K562 (cell line): ENCODE data around the gene SPDL1. TPM values are rescaled to one million over a fixed set of nuclear protein-coding genes. Genes with fewer than 3 reads are reported as not detected.

Source experiments
- ATAC-seq: fragments of 200-7000 bp; cut with Tn5 transposase; 3 replicates; pipeline ENCODE4 v1.9.1; 2020; ENCODE audit warnings: moderate library complexity
- BruUV-seq: library from RNA; stranded (reverse); fragments of 400-500 nt; replicated peaks from 2 replicates; lab custom pipeline; 2021; lab: Mats Ljungman, UMichigan
- CTCF ChIA-PET: fragments of 300-600 bp; formaldehyde crosslinking; extraction: SDS; loops from one replicate; lab custom pipeline; 2021; ENCODE audit warnings: low intra/inter-chr PET ratio; lab: Yijun Ruan, JAX
- POLR2A ChIA-PET: fragments of 300-600, 350-650 bp; sonication (Branson Sonifier 250); formaldehyde crosslinking; extraction: SDS; loops from one replicate; lab custom pipeline; 2021; ENCODE audit warnings: antibody characterized with exemption, inconsistent platforms; lab: Yijun Ruan, JAX
- DNase-seq, 4 experiments: peaks; one replicate each; pipeline versions ENCODE4 v3.0.0 to v3.0.0-alpha.2; 2011 to 2018; ENCODE audit warnings: low spot score in 3 of 4, mixed read lengths in 3 of 4; ENCODE audit errors: extremely low read depth in 1 of 4
- FAIRE-seq: peaks from 2 replicates; lab custom pipeline; 2011; peaks lifted over from hg19 to GRCh38; lab: Jason Lieb, UNC
- H2AFZ ChIP-seq: 2 replicates; pipeline ENCODE4 v1.6.0; 2011; ENCODE audit warnings: low read depth, low read length, control low read depth, inconsistent platforms
- H3K27ac ChIP-seq: fragments of 200-600 bp; 3 replicates; pipeline ENCODE4 v1.8.0; 2011; ENCODE audit warnings: low read depth, mild to moderate bottlenecking, control low read depth, inconsistent platforms, low read length, moderate library complexity, mixed read lengths; ENCODE audit errors: extremely low read depth
- H3K27me3 ChIP-seq, 2 experiments: fragments of 300-600 bp in 1 of 2; 2 replicates in 1 of 2; 3 replicates in 1 of 2; pipeline versions ENCODE4 v1.6.0 to v1.8.0; 2011; ENCODE audit warnings: inconsistent platforms in 2 of 2, low read length in 2 of 2, mild to moderate bottlenecking in 1 of 2, mixed read lengths in 1 of 2, moderate library complexity in 1 of 2; ENCODE audit not compliant: control insufficient read depth in 2 of 2, insufficient read depth in 2 of 2
- H3K36me3 ChIP-seq: fragments of 300-600 bp; 3 replicates; pipeline ENCODE4 v1.8.0; 2011; ENCODE audit warnings: mild to moderate bottlenecking, low read length, inconsistent platforms; ENCODE audit not compliant: control insufficient read depth, insufficient read depth
- H3K4me1 ChIP-seq, 2 experiments: fragments of 200-600 bp in 1 of 2; replicated peaks in 1 of 2; 2 replicates in 1 of 2; 3 replicates in 1 of 2; pipeline versions ENCODE4 v1.5.1 to v1.8.0; 2011; ENCODE audit warnings: inconsistent platforms in 2 of 2, low read length in 2 of 2, mild to moderate bottlenecking in 1 of 2, mixed read lengths in 1 of 2, moderate library complexity in 1 of 2; ENCODE audit not compliant: control insufficient read depth in 2 of 2, insufficient read depth in 2 of 2
- H3K4me2 ChIP-seq: 2 replicates; pipeline ENCODE4 v1.6.1; 2011; ENCODE audit warnings: low read length, control low read depth, inconsistent platforms, mixed read lengths; ENCODE audit not compliant: insufficient read depth
- H3K4me3 ChIP-seq: fragments of 200-600 bp; sonication (generic), shearing (Covaris generic); 2 replicates; pipeline ENCODE4 v1.5.1; 2016; ENCODE audit warnings: control low read depth, inconsistent platforms
- H3K79me2 ChIP-seq: fragments of 200-600 bp; 3 replicates; pipeline ENCODE4 v1.8.0; 2011; ENCODE audit warnings: low read length, inconsistent platforms; ENCODE audit not compliant: control insufficient read depth, insufficient read depth
- H3K9ac ChIP-seq, 2 experiments: 2 replicates each; pipeline versions ENCODE4 v1.6.0 to v1.6.1; 2011; ENCODE audit warnings: low read depth in 2 of 2, low read length in 2 of 2, control low read depth in 1 of 2, inconsistent platforms in 1 of 2, mild to moderate bottlenecking in 1 of 2, mixed read lengths in 1 of 2; ENCODE audit not compliant: insufficient read depth in 1 of 2
- H3K9me1 ChIP-seq: one replicate; pipeline ENCODE4 v1.6.0; 2011; ENCODE audit warnings: inconsistent platforms, mild to moderate bottlenecking, low read length, moderate library complexity; ENCODE audit not compliant: control insufficient read depth, insufficient read depth
- H3K9me3 ChIP-seq: replicated peaks from 2 replicates; pipeline ENCODE4 v1.5.1; 2011; ENCODE audit warnings: low read depth, low read length, inconsistent platforms; ENCODE audit not compliant: control insufficient read depth, insufficient read depth
- H4K20me1 ChIP-seq: replicated peaks from 2 replicates; pipeline ENCODE4 v1.6.1; 2011; ENCODE audit warnings: low read length, inconsistent platforms, mixed read lengths; ENCODE audit not compliant: control insufficient read depth, insufficient read depth
- HES1 ChIP-seq: fragments of 450-650 bp; IDR thresholded peaks from 2 replicates; pipeline ENCODE4 v1.6.1; 2016; ENCODE audit warnings: low read depth, mild to moderate bottlenecking, moderate library complexity
- NFE2 ChIP-seq: IDR thresholded peaks from 2 replicates; pipeline ENCODE4 v1.6.1; 2014; ENCODE audit warnings: antibody characterized with exemption, low read depth
- POU5F1 ChIP-seq: fragments of 150-350 bp; IDR thresholded peaks from 2 replicates; pipeline ENCODE4 v1.6.1; 2014; ENCODE audit warnings: borderline replicate concordance, low read length, low read depth, mild to moderate bottlenecking; ENCODE audit not compliant: partially characterized antibody
- WGBS: fragments of 100-300 bp; shearing (Covaris generic); methylation state at CpG from one replicate; pipeline ENCODE4 v1.1.6; 2016; ENCODE audit warnings: low coverage, mixed read lengths; ENCODE audit not compliant: insufficient coverage; ENCODE audit errors: missing lambda C conversion rate; 5-methylcytosine and 5-hydroxymethylcytosine counted together
- in situ Hi-C: fragments of 300-500 bp; cut with MboI; formaldehyde crosslinking; loops from 4 replicates; pipeline ENCODE4 v1.15.0; 2018; ENCODE audit warnings: inconsistent platforms, mixed read lengths
- intact Hi-C: fragments of 100-400 bp; cut with micrococcal nuclease; formaldehyde crosslinking; loops from 2 replicates; pipeline ENCODE4 v1.14.2; 2022
- polyA plus RNA-seq, 8 experiments: library from polyadenylated mRNA; depleted of rRNA in 4 of 8; stranded (reverse) in 5 of 8; unstranded in 3 of 8; fragments of >200 nt; fragmentation: Nextera tagmentation in 2 of 8; fragmentation: Illumina TruSeq in 1 of 8; extraction: Ambion mirVana in 2 of 8; extraction: Trizol in 1 of 8; gene quantifications; 2 replicates each; pipeline versions ENCODE4 v1.2.1 to v1.2.3, GENCODE V29; 2011 to 2014; ENCODE audit warnings: inconsistent platforms in 1 of 8, missing spikeins in 1 of 8
- total RNA-seq, 7 experiments: library from RNA; depleted of rRNA in 6 of 7; stranded (reverse); fragments of >200 nt in 6 of 7; fragmentation: Illumina TruSeq in 2 of 7; extraction: Trizol in 2 of 7; gene quantifications; 2 replicates each; pipeline versions ENCODE4 v1.2.1 to v1.2.3, GENCODE V29; 2011 to 2021; ENCODE audit warnings: low replicate concordance in 1 of 7

The SPDL1 gene
- total and polyA plus RNA-seq, 9 of the 15 experiments (the other 6 are each of a cell fraction or from before 2014, with no cell fraction given) = 32.4 to 59.6 (median 49.0) TPM

GRCh38 chr5:169648725-169649310 is 65.2 kb downstream of the SPDL1 start:
- no peak for ATAC-seq
- H4K20me1 ChIP-seq = peaks cover 7% of the 10 kb centered on the region; the same call in 1 of the 2 replicates
- H3K9me3 ChIP-seq = no peaks in the 10 kb centered on the region
- H2AFZ ChIP-seq = no peak overlapping the region
- peaks cover 11 to 44% of the 10 kb centered on the region in 2 experiments for H3K4me1 ChIP-seq
- WGBS = 43% methylated on average over 13 of the region's 13 CpGs
- no peak overlapping the region for H3K4me3 ChIP-seq
- no peak overlapping the region for H3K9ac ChIP-seq
- ChIA-PET CTCF (no interaction called here), POLR2A (no interaction called here)
- peak in 1 of 4 experiments; percentile 11 for DNase-seq
- H3K4me2 ChIP-seq = no peak overlapping the region
- H3K9me1 ChIP-seq = no peaks in the 10 kb centered on the region
- FAIRE-seq = no peak
- no peak overlapping the region for H3K27ac ChIP-seq
- H3K27me3 ChIP-seq = no peaks in the 10 kb centered on the region
- in situ Hi-C loops = no loop called here
- intact Hi-C loops = no loop called here
- TF ChIP-seq HES1 = no peak
- peak; percentile 38; the same call in 1 of the 2 replicates for TF ChIP-seq NFE2
- no peaks in the 10 kb centered on the region; the same call in 1 of the 3 replicates for H3K79me2 ChIP-seq
- BruUV-seq = no TSS peak
- H3K36me3 ChIP-seq = no peaks in the 10 kb centered on the region

GRCh38 chr5:169649486-169649885 is 65.9 kb downstream of the SPDL1 start:
- no peaks in the 10 kb centered on the region; the same call in 1 of the 3 replicates for H3K79me2 ChIP-seq
- no peak for TF ChIP-seq POU5F1
- no peak for ATAC-seq
- H3K4me3 ChIP-seq = no peak overlapping the region
- no peaks in the 10 kb centered on the region for H3K9me1 ChIP-seq
- in situ Hi-C loops = no loop called here
- WGBS = 40% methylated on average over 7 of the region's 7 CpGs
- no TSS peak for BruUV-seq
- no peak overlapping the region for H3K27ac ChIP-seq
- no peak overlapping the region for H3K4me2 ChIP-seq
- H4K20me1 ChIP-seq = peaks cover 7% of the 10 kb centered on the region; the same call in 1 of the 2 replicates
- ChIA-PET CTCF (no interaction called here), POLR2A (no interaction called here)
- H3K27me3 ChIP-seq = no peaks in the 10 kb centered on the region
- DNase-seq = no peak
- H3K9me3 ChIP-seq = no peaks in the 10 kb centered on the region
- FAIRE-seq = no peak
- H3K36me3 ChIP-seq = no peaks in the 10 kb centered on the region
- H3K4me1 ChIP-seq = peaks cover 11 to 44% of the 10 kb centered on the region in 2 experiments
- intact Hi-C loops = no loop called here
- H3K9ac ChIP-seq = no peak overlapping the region
- H2AFZ ChIP-seq = no peak overlapping the region
